AG04449 (cell line): ENCODE results near the gene COBL.

ENCODE experiments used
- CTCF ChIA-PET: fragments of 350-600 bp; formaldehyde crosslinking; extraction: SDS; loops from one replicate; lab custom pipeline; 2021; ENCODE audit warnings: antibody characterized with exemption; lab: Yijun Ruan, JAX
- POLR2A ChIA-PET: fragments of 400-600, 350-600 bp; formaldehyde crosslinking; extraction: SDS; loops from one replicate; lab custom pipeline; 2020; ENCODE audit warnings: antibody characterized with exemption, inconsistent platforms; lab: Yijun Ruan, JAX
- DNase-seq: peaks from one replicate; pipeline ENCODE4 v3.0.0-alpha.2; 2010; ENCODE audit warnings: low read depth, low spot score
- H3K4me3 ChIP-seq: 2 replicates; pipeline ENCODE4 v1.5.1; 2011; ENCODE audit warnings: low read depth, mild to moderate bottlenecking, control low read depth, low read length
- CTCF ChIP-seq: IDR thresholded peaks from one replicate; pipeline ENCODE4 v1.5.1; 2011; ENCODE audit warnings: mild to moderate bottlenecking, moderate library complexity, low read length, control low read depth, inconsistent platforms; ENCODE audit not compliant: insufficient read depth; ENCODE audit errors: missing control alignments

The COBL gene

GRCh38 chr7:51019191-51019844 lies 297.3 kb downstream of the COBL start:
- DNase-seq, result no peak
- H3K4me3 ChIP-seq, result no peak overlapping the region
- ChIA-PET CTCF (interaction anchor here (0.9 to 1.5 kb wide), 4 partner anchors 9 to 49 kb away, joined by 3 to 4 read pairs (median 3); no protein-coding TSS in a partner anchor), POLR2A (interaction anchor here (0.6 to 2.5 kb wide), 4 partner anchors 10 to 22 kb away, joined by 3 to 11 read pairs (median 6); no protein-coding TSS in a partner anchor)
- TF ChIP-seq CTCF, result no peak

GRCh38 chr7:51017576-51018535 lies 298.8 kb downstream of the COBL start:
- ChIA-PET POLR2A (interaction anchor here (2.4 kb wide), 1 partner anchor 8 kb away, joined by 9 read pairs; no protein-coding TSS in a partner anchor), CTCF (interaction anchor here (1.5 kb wide), 1 partner anchor 9 kb away, joined by 3 read pairs; no protein-coding TSS in a partner anchor)
- H3K4me3 ChIP-seq, result no peak overlapping the region
- no peak for DNase-seq
- no peak for TF ChIP-seq CTCF

GRCh38 chr7:51016546-51016945 lies 300.1 kb downstream of the COBL start:
- H3K4me3 ChIP-seq, result no peak overlapping the region
- ChIA-PET POLR2A (no interaction called here), CTCF (no interaction called here)
- no peak for TF ChIP-seq CTCF
- no peak for DNase-seq

GRCh38 chr7:51015581-51015980 lies 301.0 kb downstream of the COBL start:
- no peak overlapping the region for H3K4me3 ChIP-seq
- CTCF ChIA-PET, result no interaction called here
- no peak for DNase-seq
- no peak for TF ChIP-seq CTCF
- POLR2A ChIA-PET, result no interaction called here

- ChIA-PET POLR2A (no interaction called here), CTCF (no interaction called here)
- DNase-seq, result no peak
- H3K4me3 ChIP-seq, result no peak overlapping the region
- TF ChIP-seq CTCF, result no peak
Observed at GRCh38 chr7:51014811-51015210, 301.8 kb downstream of the COBL start.

GRCh38 chr7:51013861-51014511 lies 302.6 kb downstream of the COBL start:
- ChIA-PET CTCF (no interaction called here), POLR2A (no interaction called here)
- no peak for DNase-seq
- TF ChIP-seq CTCF, result no peak
- H3K4me3 ChIP-seq, result no peak overlapping the region
